Measurements from ENCODE around the gene JADE2.

The JADE2 gene

GRCh38 chr5:134608555-134608954 is 83.1 kb downstream of the JADE2 start:
- WGBS, 2 donors (ENCODE audit: extremely low coverage in 2 of 2, insufficient read length in 2 of 2, insufficient replicate concordance in 1 of 2), result no CpG with 5 or more reads among the region's 3 CpGs
- no peak overlapping the region for H3K4me3 ChIP-seq (ENCODE audit: low read length in 2 of 2)
- H2AK5ac ChIP-seq (ENCODE audit: low read depth, low read length), result no peak overlapping the region
- H2BK15ac ChIP-seq (ENCODE audit: low read length), result no peak overlapping the region
- peaks cover 9 to 85% of the 10 kb centered on the region in 2 donors for H3K36me3 ChIP-seq (replicated peaks in 1 of 2; ENCODE audit: control insufficient read depth in 2 of 2, insufficient read depth in 2 of 2, low read length in 2 of 2)
- H3K27ac ChIP-seq (replicated peaks; ENCODE audit: low read length), result no peak overlapping the region
- no peaks in the 10 kb centered on the region for H3K4me1 ChIP-seq (ENCODE audit: control insufficient read depth in 2 of 2, insufficient read depth in 1 of 2, low read depth in 1 of 2, low read length in 2 of 2)
- H4K91ac ChIP-seq (ENCODE audit: low read depth, low read length, poor library complexity), result no peak overlapping the region
- H3K14ac ChIP-seq (ENCODE audit: low read length), result no peak overlapping the region
- DNase-seq (ENCODE audit: low spot score), result no peak
- no peaks in the 10 kb centered on the region for H3K79me1 ChIP-seq (ENCODE audit: low read depth, low read length)
- no peak overlapping the region for H2BK5ac ChIP-seq (ENCODE audit: low read length)
- H4K8ac ChIP-seq (ENCODE audit: low read depth, low read length), result no peak overlapping the region
- no peak overlapping the region for H2BK12ac ChIP-seq (ENCODE audit: low read length)
- no peak overlapping the region for H3K4me2 ChIP-seq (ENCODE audit: insufficient read depth, low read length, poor library complexity, severe bottlenecking)
- no peak overlapping the region for H3K9ac ChIP-seq (ENCODE audit: low read depth, low read length, poor library complexity)
- no peak overlapping the region for H2BK120ac ChIP-seq (ENCODE audit: low read depth, low read length)
- H3K23ac ChIP-seq (ENCODE audit: low read depth, low read length, poor library complexity), result no peak overlapping the region
- H3K27me3 ChIP-seq (ENCODE audit: control insufficient read depth in 3 of 3, insufficient read depth in 3 of 3, low read depth in 1 of 3, low read length in 3 of 3), result no peaks in the 10 kb centered on the region
- no peak overlapping the region for H3K4ac ChIP-seq (ENCODE audit: low read length)
- H3K9me3 ChIP-seq (replicated peaks in 1 of 2; ENCODE audit: control insufficient read depth in 2 of 2, insufficient read depth in 1 of 2, low read depth in 1 of 2, low read length in 2 of 2), result no peaks in the 10 kb centered on the region
- H3K18ac ChIP-seq (ENCODE audit: low read length), result no peak overlapping the region
- H2AFZ ChIP-seq (ENCODE audit: low read length), result no peak overlapping the region

- no peak overlapping the region for H3K14ac ChIP-seq (ENCODE audit: low read length)
- no peaks in the 10 kb centered on the region for H3K79me1 ChIP-seq (ENCODE audit: low read depth, low read length)
- H3K18ac ChIP-seq (ENCODE audit: low read length), result no peak overlapping the region
- no peak overlapping the region for H3K27ac ChIP-seq (replicated peaks; ENCODE audit: low read length)
- DNase-seq (ENCODE audit: low spot score), result no peak
- no peak overlapping the region for H3K4me3 ChIP-seq (ENCODE audit: low read length in 2 of 2)
- no peak overlapping the region for H3K4me2 ChIP-seq (ENCODE audit: insufficient read depth, low read length, poor library complexity, severe bottlenecking)
- no peak overlapping the region for H2BK15ac ChIP-seq (ENCODE audit: low read length)
- no peak overlapping the region for H2BK12ac ChIP-seq (ENCODE audit: low read length)
- no peak overlapping the region for H2AFZ ChIP-seq (ENCODE audit: low read length)
- no peaks in the 10 kb centered on the region for H3K27me3 ChIP-seq (ENCODE audit: control insufficient read depth in 3 of 3, insufficient read depth in 3 of 3, low read depth in 1 of 3, low read length in 3 of 3)
- H3K23ac ChIP-seq (ENCODE audit: low read depth, low read length, poor library complexity), result no peak overlapping the region
- H2BK5ac ChIP-seq (ENCODE audit: low read length), result no peak overlapping the region
- H3K4ac ChIP-seq (ENCODE audit: low read length), result no peak overlapping the region
- peaks cover 9 to 86% of the 10 kb centered on the region in 2 donors for H3K36me3 ChIP-seq (replicated peaks in 1 of 2; ENCODE audit: control insufficient read depth in 2 of 2, insufficient read depth in 2 of 2, low read length in 2 of 2)
- H3K9me3 ChIP-seq (replicated peaks in 1 of 2; ENCODE audit: control insufficient read depth in 2 of 2, insufficient read depth in 1 of 2, low read depth in 1 of 2, low read length in 2 of 2), result no peaks in the 10 kb centered on the region
- H4K91ac ChIP-seq (ENCODE audit: low read depth, low read length, poor library complexity), result no peak overlapping the region
- H2BK120ac ChIP-seq (ENCODE audit: low read depth, low read length), result no peak overlapping the region
- no peak overlapping the region for H4K8ac ChIP-seq (ENCODE audit: low read depth, low read length)
- no CpG with 5 or more reads among the region's 3 CpGs for WGBS, 2 donors (ENCODE audit: extremely low coverage in 2 of 2, insufficient read length in 2 of 2, insufficient replicate concordance in 1 of 2)
- no peaks in the 10 kb centered on the region for H3K4me1 ChIP-seq (ENCODE audit: control insufficient read depth in 2 of 2, insufficient read depth in 1 of 2, low read depth in 1 of 2, low read length in 2 of 2)
- H2AK5ac ChIP-seq (ENCODE audit: low read depth, low read length), result no peak overlapping the region
- H3K9ac ChIP-seq (ENCODE audit: low read depth, low read length, poor library complexity), result no peak overlapping the region
Measured at GRCh38 chr5:134609232-134609851, 83.9 kb downstream of the JADE2 start.

- H3K27me3 ChIP-seq (ENCODE audit: control insufficient read depth in 3 of 3, insufficient read depth in 3 of 3, low read depth in 1 of 3, low read length in 3 of 3), result no peaks in the 10 kb centered on the region
- H3K36me3 ChIP-seq (replicated peaks in 1 of 2; ENCODE audit: control insufficient read depth in 2 of 2, insufficient read depth in 2 of 2, low read length in 2 of 2), result peaks cover 8 to 77% of the 10 kb centered on the region in 2 donors
- no peak for DNase-seq (ENCODE audit: low spot score)
Measured at GRCh38 chr5:134610725-134611124, 85.3 kb downstream of the JADE2 start.

GRCh38 chr5:134611515-134611914 is 86.0 kb downstream of the JADE2 start:
- H2BK15ac ChIP-seq (ENCODE audit: low read length), result no peak overlapping the region
- no peak overlapping the region for H3K14ac ChIP-seq (ENCODE audit: low read length)
- no peak overlapping the region for H3K23ac ChIP-seq (ENCODE audit: low read depth, low read length, poor library complexity)
- no peak overlapping the region for H2BK12ac ChIP-seq (ENCODE audit: low read length)
- H2AFZ ChIP-seq (ENCODE audit: low read length), result no peak overlapping the region
- no peaks in the 10 kb centered on the region for H3K27me3 ChIP-seq (ENCODE audit: control insufficient read depth in 3 of 3, insufficient read depth in 3 of 3, low read depth in 1 of 3, low read length in 3 of 3)
- H3K4ac ChIP-seq (ENCODE audit: low read length), result no peak overlapping the region
- no CpG with 5 or more reads among the region's 4 CpGs for WGBS, 2 donors (ENCODE audit: extremely low coverage in 2 of 2, insufficient read length in 2 of 2, insufficient replicate concordance in 1 of 2)
- no peak overlapping the region for H4K8ac ChIP-seq (ENCODE audit: low read depth, low read length)
- no peak overlapping the region for H3K4me3 ChIP-seq (ENCODE audit: low read length in 2 of 2)
- no peak overlapping the region for H4K91ac ChIP-seq (ENCODE audit: low read depth, low read length, poor library complexity)
- no peak overlapping the region for H2AK5ac ChIP-seq (ENCODE audit: low read depth, low read length)
- H3K9ac ChIP-seq (ENCODE audit: low read depth, low read length, poor library complexity), result no peak overlapping the region
- H3K18ac ChIP-seq (ENCODE audit: low read length), result no peak overlapping the region
- H2BK5ac ChIP-seq (ENCODE audit: low read length), result no peak overlapping the region
- no peaks in the 10 kb centered on the region for H3K4me1 ChIP-seq (ENCODE audit: control insufficient read depth in 2 of 2, insufficient read depth in 1 of 2, low read depth in 1 of 2, low read length in 2 of 2)
- H3K79me1 ChIP-seq (ENCODE audit: low read depth, low read length), result no peaks in the 10 kb centered on the region
- no peaks in the 10 kb centered on the region for H3K9me3 ChIP-seq (replicated peaks in 1 of 2; ENCODE audit: control insufficient read depth in 2 of 2, insufficient read depth in 1 of 2, low read depth in 1 of 2, low read length in 2 of 2)
- H3K27ac ChIP-seq (replicated peaks; ENCODE audit: low read length), result no peak overlapping the region
- H3K36me3 ChIP-seq (replicated peaks in 1 of 2; ENCODE audit: control insufficient read depth in 2 of 2, insufficient read depth in 2 of 2, low read length in 2 of 2), result peaks cover 5 to 71% of the 10 kb centered on the region in 2 donors
- no peak for DNase-seq (ENCODE audit: low spot score)
- no peak overlapping the region for H3K4me2 ChIP-seq (ENCODE audit: insufficient read depth, low read length, poor library complexity, severe bottlenecking)
- no peak overlapping the region for H2BK120ac ChIP-seq (ENCODE audit: low read depth, low read length)

More at GRCh38 chr5:134610725-134611124, 85.3 kb downstream of the JADE2 start:
- Histone ChIP-seq H2BK12ac (ENCODE audit: low read length) (no peak overlapping the region), H3K4ac (ENCODE audit: low read length) (no peak overlapping the region), H2AFZ (ENCODE audit: low read length) (no peak overlapping the region), H3K4me3 (ENCODE audit: low read length in 2 of 2) (no peak overlapping the region), H4K8ac (ENCODE audit: low read depth, low read length) (no peak overlapping the region), H3K14ac (ENCODE audit: low read length) (no peak overlapping the region), H3K9ac (ENCODE audit: low read depth, low read length, poor library complexity) (no peak overlapping the region), H4K91ac (ENCODE audit: low read depth, low read length, poor library complexity) (no peak overlapping the region), H2AK5ac (ENCODE audit: low read depth, low read length) (no peak overlapping the region), H2BK120ac (ENCODE audit: low read depth, low read length) (no peak overlapping the region), H3K4me2 (ENCODE audit: insufficient read depth, low read length, poor library complexity, severe bottlenecking) (no peak overlapping the region), H3K4me1 (ENCODE audit: control insufficient read depth in 2 of 2, insufficient read depth in 1 of 2, low read depth in 1 of 2, low read length in 2 of 2) (no peaks in the 10 kb centered on the region), H3K9me3 (replicated peaks in 1 of 2; ENCODE audit: control insufficient read depth in 2 of 2, insufficient read depth in 1 of 2, low read depth in 1 of 2, low read length in 2 of 2) (no peaks in the 10 kb centered on the region), H3K18ac (ENCODE audit: low read length) (no peak overlapping the region), H3K27ac (replicated peaks; ENCODE audit: low read length) (no peak overlapping the region), H3K23ac (ENCODE audit: low read depth, low read length, poor library complexity) (no peak overlapping the region), H2BK5ac (ENCODE audit: low read length) (no peak overlapping the region), H2BK15ac (ENCODE audit: low read length) (no peak overlapping the region), H3K79me1 (ENCODE audit: low read depth, low read length) (no peaks in the 10 kb centered on the region)

All from neuronal stem cell (in vitro differentiated cells).